Heart left ventricle (tissue), 13 donors: ENCODE data around the gene RLN3.

Source experiments
- CTCF ChIP-seq, 12 donors: fragments of 200-600 bp; sonication (generic) in 4 of 12; IDR thresholded peaks; one replicate each; pipeline versions ENCODE4 v1.5.0 to v1.8.0; 2018 to 2022; ENCODE audit warnings: antibody characterized with exemption in 12 of 12, mild to moderate bottlenecking in 5 of 12
- POLR2A ChIP-seq, 2 donors: fragments of 450-650 bp; IDR thresholded peaks; one replicate each; pipeline ENCODE4 v1.6.1; 2017; ENCODE audit warnings: antibody characterized with exemption in 2 of 2, mild to moderate bottlenecking in 2 of 2, moderate library complexity in 2 of 2
- donor health status: ischemic (EF 13 %, LVEDD 7.1; RV severe dilation, severe dysfunction).
- donor health status: DM: no; HTN: yes; CAD: no.
- donor health status: DM: no; HTN: no; CAD: no.
- donor health status: ischemic (EF 25% LVEDD 6.9; RV normal size, moderate dysfunction).
- donor health status: ischemic (EF 25% LVEDD 5.7; RV mildly dilated, moderate dysfunction).
- donor health status: ischemic (EF 35%, LVEDD 5.7; RV mildly dilated, moderate dysfunction).
- donor health status: nonischemic (EF 11% LVEDD 7.7; RV severe dilation, severe dysfunction).
- donor health status: DM: yes; HTN: yes; CAD: no.
- donor health status: PGD.
- donor health status: ischemic (EF 29% LVEDD 5.4; RV normal size, mild dysfunction).
- donor health status: nonischemic (EF 23%, LVEDD 6.1; RV moderate dilation, normal function).

- TF ChIP-seq CTCF (IDR thresholded peaks at IDR 0.05) (no peak), POLR2A (IDR thresholded peaks at IDR 0.05) (no peak)
Measured at GRCh38 chr19:13998426-13998825, 29.5 kb upstream of the RLN3 start.
